IMR-90 (cell line): ENCODE data around the gene LTBP1. TPM values are rescaled to one million over a fixed set of nuclear protein-coding genes. Genes with fewer than 3 reads are reported as not detected.

ENCODE experiments used
- ATAC-seq: fragments of 200-7000 bp; cut with Tn5 transposase; 2 replicates; pipeline ENCODE4 v1.9.1; 2020; ENCODE audit warnings: low read depth, mild to moderate bottlenecking, moderate library complexity
- BruUV-seq: library from RNA; stranded (reverse); fragments of 400-500 nt; replicated peaks from 2 replicates; lab custom pipeline; 2021; lab: Mats Ljungman, UMichigan
- CTCF ChIA-PET: fragments of 300-600 bp; formaldehyde crosslinking; extraction: SDS; loops from one replicate; lab custom pipeline; 2021; ENCODE audit warnings: antibody characterized with exemption; lab: Yijun Ruan, JAX
- POLR2A ChIA-PET: fragments of 300-600 bp; sonication (Branson Sonifier 250); formaldehyde crosslinking; loops from one replicate; lab custom pipeline; 2022; ENCODE audit warnings: antibody characterized with exemption; ENCODE audit not compliant: unreplicated experiment; lab: Charles Lee
- DNase-seq: peaks from one replicate; pipeline ENCODE4 v3.0.0; 2013
- H2AFZ ChIP-seq: replicated peaks from 2 replicates; pipeline ENCODE3; 2013; ENCODE audit warnings: low read length, mild to moderate bottlenecking; ENCODE audit not compliant: poor library complexity
- H2AK5ac ChIP-seq: 2 replicates; pipeline ENCODE4 v1.6.1; 2013; ENCODE audit warnings: low read depth, low read length, inconsistent platforms
- H2AK9ac ChIP-seq: replicated peaks from 2 replicates; pipeline ENCODE3; 2013; ENCODE audit warnings: mild to moderate bottlenecking, low read depth, low read length, moderate library complexity; ENCODE audit not compliant: poor library complexity
- H2BK120ac ChIP-seq: 2 replicates; pipeline ENCODE4 v1.6.1; 2013; ENCODE audit warnings: low read depth, low read length, inconsistent platforms
- H2BK15ac ChIP-seq: 3 replicates; pipeline ENCODE4 v1.6.1; 2013; ENCODE audit warnings: low read depth, low read length, inconsistent platforms
- H2BK20ac ChIP-seq: 2 replicates; pipeline ENCODE4 v1.6.1; 2013; ENCODE audit warnings: low read depth, mild to moderate bottlenecking, inconsistent platforms, low read length, moderate library complexity
- H2BK5ac ChIP-seq: 2 replicates; pipeline ENCODE4 v1.6.1; 2013; ENCODE audit warnings: mild to moderate bottlenecking, low read depth, low read length, inconsistent platforms; ENCODE audit not compliant: poor library complexity, severe bottlenecking
- H3K14ac ChIP-seq: replicated peaks from 2 replicates; pipeline ENCODE4 v1.6.1; 2013; ENCODE audit warnings: low read depth, low read length, inconsistent platforms
- H3K18ac ChIP-seq: 2 replicates; pipeline ENCODE4 v1.6.1; 2013; ENCODE audit warnings: low read depth, low read length, control low read depth
- H3K23ac ChIP-seq: 2 replicates; pipeline ENCODE4 v1.6.1; 2013; ENCODE audit warnings: low read depth, low read length, inconsistent platforms
- H3K27ac ChIP-seq: 2 replicates; pipeline ENCODE4 v1.5.1; 2013; ENCODE audit warnings: mild to moderate bottlenecking, control low read depth, low read length; ENCODE audit not compliant: insufficient read depth
- H3K27me3 ChIP-seq: 2 replicates; pipeline ENCODE4 v1.6.1; 2013; ENCODE audit warnings: low read length; ENCODE audit not compliant: control insufficient read depth, insufficient read depth
- H3K36me3 ChIP-seq: 2 replicates; pipeline ENCODE4 v1.6.1; 2013; ENCODE audit warnings: low read length, mixed read lengths; ENCODE audit not compliant: control insufficient read depth, insufficient read depth
- H3K4ac ChIP-seq: 2 replicates; pipeline ENCODE4 v1.6.1; 2013; ENCODE audit warnings: low read depth, low read length, inconsistent platforms
- H3K4me1 ChIP-seq: 2 replicates; pipeline ENCODE4 v1.6.1; 2013; ENCODE audit warnings: low read length, mixed read lengths; ENCODE audit not compliant: control insufficient read depth, insufficient read depth
- H3K4me2 ChIP-seq: 2 replicates; pipeline ENCODE4 v1.6.1; 2013; ENCODE audit warnings: low read depth, mild to moderate bottlenecking, control low read depth, low read length, moderate library complexity
- H3K4me3 ChIP-seq: 2 replicates; pipeline ENCODE4 v1.5.1; 2013; ENCODE audit warnings: low read depth, mild to moderate bottlenecking, control low read depth, low read length, moderate library complexity; ENCODE audit not compliant: insufficient read depth
- H3K56ac ChIP-seq: 2 replicates; pipeline ENCODE4 v1.6.1; 2013; ENCODE audit warnings: low read length, inconsistent platforms; ENCODE audit not compliant: insufficient read depth; ENCODE audit errors: extremely low read depth
- H3K79me1 ChIP-seq, 2 experiments: 2 replicates each; pipeline ENCODE4 v1.6.1; 2013; ENCODE audit warnings: low read length in 2 of 2, inconsistent platforms in 1 of 2, low read depth in 1 of 2
- H3K9ac ChIP-seq: 2 replicates; pipeline ENCODE4 v1.6.1; 2013; ENCODE audit warnings: low read depth, low read length, control low read depth
- H3K9me1 ChIP-seq: 2 replicates; pipeline ENCODE4 v1.6.1; 2013; ENCODE audit warnings: low read length, inconsistent platforms; ENCODE audit not compliant: insufficient read depth
- H3K9me3 ChIP-seq: 2 replicates; pipeline ENCODE4 v1.6.1; 2013; ENCODE audit warnings: low read length; ENCODE audit not compliant: control insufficient read depth, insufficient read depth
- H4K20me1 ChIP-seq: 2 replicates; pipeline ENCODE4 v1.6.1; 2013; ENCODE audit warnings: low read length, inconsistent platforms; ENCODE audit not compliant: insufficient read depth
- H4K5ac ChIP-seq: 2 replicates; pipeline ENCODE4 v1.6.1; 2013; ENCODE audit warnings: mild to moderate bottlenecking, low read depth, low read length, control low read depth
- H4K8ac ChIP-seq, 2 experiments: 2 replicates each; pipeline ENCODE4 v1.6.1; 2013; ENCODE audit warnings: low read depth in 2 of 2, low read length in 2 of 2, control low read depth in 1 of 2, inconsistent platforms in 1 of 2
- H4K91ac ChIP-seq: 2 replicates; pipeline ENCODE4 v1.6.1; 2013; ENCODE audit warnings: low read depth, low read length, inconsistent platforms; ENCODE audit not compliant: insufficient read depth
- CEBPB ChIP-seq: IDR thresholded peaks from 2 replicates; pipeline ENCODE4 v1.6.1; 2012; ENCODE audit warnings: low read depth, low read length, improper control_type of control experiment
- CTCF ChIP-seq: conservative IDR thresholded peaks from 2 replicates; pipeline ENCODE4 v1.5.1; 2012; ENCODE audit warnings: mild to moderate bottlenecking, low read depth, low read length, improper control_type of control experiment
- ELK1 ChIP-seq: fragments of 150-350 bp; IDR thresholded peaks from 2 replicates; pipeline ENCODE4 v1.6.1; 2016; ENCODE audit warnings: low read depth, mild to moderate bottlenecking, low read length, moderate library complexity, borderline replicate concordance
- FOS ChIP-seq: fragments of 150-350 bp; IDR thresholded peaks from 2 replicates; pipeline ENCODE4 v1.6.1; 2016; ENCODE audit warnings: low read depth, low read length
- MAFK ChIP-seq: IDR thresholded peaks from 2 replicates; pipeline ENCODE4 v1.6.1; 2012; ENCODE audit warnings: low read depth, low read length, improper control_type of control experiment
- MXI1 ChIP-seq: IDR thresholded peaks from 2 replicates; pipeline ENCODE4 v1.6.1; 2012; ENCODE audit warnings: low read depth, mild to moderate bottlenecking, low read length, moderate library complexity, borderline replicate concordance
- POLR2A ChIP-seq: IDR thresholded peaks from 2 replicates; pipeline ENCODE4 v1.6.1; 2012; ENCODE audit warnings: mild to moderate bottlenecking, low read depth, low read length
- RFX5 ChIP-seq: IDR thresholded peaks from 2 replicates; pipeline ENCODE4 v1.8.0; 2012; ENCODE audit warnings: low read depth, mild to moderate bottlenecking, low read length, moderate library complexity
- SMC3 ChIP-seq: fragments of 150-350 bp; IDR thresholded peaks from 2 replicates; pipeline ENCODE4 v1.6.1; 2016; ENCODE audit warnings: low read depth, mild to moderate bottlenecking, antibody characterized with exemption, low read length, moderate library complexity
- USF2 ChIP-seq: fragments of 150-350 bp; IDR thresholded peaks from 2 replicates; pipeline ENCODE4 v1.6.1; 2017; ENCODE audit warnings: mild to moderate bottlenecking, antibody characterized with exemption, low read length, low read depth
- WGBS, 2 experiments: methylation state at CpG; one replicate each; pipeline versions ENCODE4 v1.1.5 to v1.1.7; 2013; ENCODE audit warnings: missing lambda C conversion rate in 2 of 2; ENCODE audit not compliant: insufficient read length in 1 of 2; ENCODE audit errors: extremely low coverage in 2 of 2; 5-methylcytosine and 5-hydroxymethylcytosine counted together
- dilution Hi-C: fragments of 300-500 bp; cut with HindIII; formaldehyde crosslinking; loops from one replicate; pipeline ENCODE4 v1.14.3; 2018; ENCODE audit warnings: low sequenced_read_pairs; ENCODE audit not compliant: unreplicated experiment
- in situ Hi-C: fragments of 300-500 bp; cut with MboI; formaldehyde crosslinking; loops from 3 replicates; pipeline ENCODE4 v1.14.3; 2019; ENCODE audit warnings: low sequenced_read_pairs, inconsistent platforms, mixed read lengths
- intact Hi-C: fragments of 100-400 bp; cut with micrococcal nuclease; formaldehyde crosslinking; loops from 2 replicates; pipeline ENCODE4 v1.10.0; 2022
- polyA plus RNA-seq, 3 experiments: library from polyadenylated mRNA; depleted of rRNA; stranded (reverse); fragments of >200 nt; gene quantifications; 2 replicates each; pipeline ENCODE4 v1.2.3, GENCODE V29; 2012; ENCODE audit warnings: low replicate concordance in 1 of 3
- total RNA-seq: library from RNA; depleted of rRNA; stranded (reverse); fragments of >200 nt; gene quantifications from 2 replicates; pipeline ENCODE4 v1.2.3, GENCODE V29; 2012

Gene LTBP1
- total and polyA plus RNA-seq, 2 of the 4 experiments (the other 2 are of a cell fraction), result 235 to 326 TPM

GRCh38 chr2:33042819-33043218 is 96.1 kb downstream of the LTBP1 start:
- no peak overlapping the region for H2BK15ac ChIP-seq
- no peak overlapping the region for H3K4me2 ChIP-seq
- dilution Hi-C loops, result no loop called here
- DNase-seq (no peak), ATAC-seq (no peak)
- no peak overlapping the region for H3K14ac ChIP-seq
- no peak overlapping the region for H3K56ac ChIP-seq
- H2AFZ ChIP-seq, result no peak overlapping the region
- H4K5ac ChIP-seq, result no peak overlapping the region
- H2AK9ac ChIP-seq, result no peak overlapping the region
- no peak overlapping the region for H3K4ac ChIP-seq
- no peaks in the 10 kb centered on the region for H4K20me1 ChIP-seq
- CTCF ChIA-PET, result interaction anchor here (0.6 to 1.2 kb wide), 4 partner anchors 9 to 263 kb away, joined by 3 to 7 read pairs (median 4); no protein-coding TSS in a partner anchor
- no peak overlapping the region for H2AK5ac ChIP-seq
- H3K4me1 ChIP-seq, result no peaks in the 10 kb centered on the region
- H3K9ac ChIP-seq, result no peak overlapping the region
- no peak overlapping the region for H3K27ac ChIP-seq
- H2BK20ac ChIP-seq, result no peak overlapping the region
- no peak overlapping the region for H2BK120ac ChIP-seq
- peaks cover 5% of the 10 kb centered on the region; the same call in 1 of the 2 replicates for H3K36me3 ChIP-seq
- in situ Hi-C loops, result loop anchor here (25.0 kb wide), 1 partner anchor 219 kb away; no protein-coding TSS in a partner anchor
- no peak overlapping the region for H4K91ac ChIP-seq
- H2BK5ac ChIP-seq, result no peak overlapping the region
- no peak overlapping the region for H4K8ac ChIP-seq
- H3K4me3 ChIP-seq, result no peak overlapping the region
- no CpG with 5 or more reads among the region's 3 CpGs for WGBS, 2 experiments
- no peaks in the 10 kb centered on the region for H3K27me3 ChIP-seq
- no peaks in the 10 kb centered on the region for H3K9me3 ChIP-seq
- no peaks in the 10 kb centered on the region; the same call in 1 of the 2 replicates for H3K9me1 ChIP-seq
- peaks cover 7 to 24% of the 10 kb centered on the region in 2 experiments for H3K79me1 ChIP-seq
- H3K23ac ChIP-seq, result no peak overlapping the region
- intact Hi-C loops, result no loop called here
- TF ChIP-seq FOS, result no peak
- no peak for TF ChIP-seq SMC3
- TF ChIP-seq CEBPB, result no peak
- no peak for TF ChIP-seq ELK1
- no peak for TF ChIP-seq MAFK
- no peak for TF ChIP-seq MXI1
- no peak for TF ChIP-seq RFX5
- no peak for TF ChIP-seq CTCF
- no peak for TF ChIP-seq USF2
- no peak for TF ChIP-seq POLR2A
- H3K18ac ChIP-seq, result no peak overlapping the region
- POLR2A ChIA-PET, result no interaction called here
- no TSS peak for BruUV-seq
